GM12878 (cell line): Measurements from ENCODE around the gene WWOX. TPM values are rescaled to one million over a fixed set of nuclear protein-coding genes. Genes with fewer than 3 reads are reported as not detected.

ENCODE experiments used
- ATAC-seq: fragments of 200-7000 bp; cut with Tn5 transposase; 3 replicates; pipeline ENCODE4 v1.9.1; 2020; ENCODE audit warnings: mild to moderate bottlenecking, moderate library complexity
- BruUV-seq: library from RNA; stranded (reverse); fragments of 400-500 nt; replicated peaks from 2 replicates; lab custom pipeline; 2021; lab: Mats Ljungman, UMichigan
- CTCF ChIA-PET: fragments of 300-600 bp; sonication (Branson Sonifier 250); formaldehyde crosslinking; extraction: SDS; loops from one replicate; lab custom pipeline; 2021; ENCODE audit warnings: inconsistent platforms; lab: Yijun Ruan, JAX
- POLR2A ChIA-PET: fragments of 350-600 bp; formaldehyde crosslinking; extraction: SDS; loops from one replicate; lab custom pipeline; 2021; ENCODE audit warnings: inconsistent platforms; lab: Charles Lee
- RAD21 ChIA-PET: fragments of 300-600 bp; sonication (Branson Sonifier 250); formaldehyde crosslinking; loops from one replicate; lab custom pipeline; 2023; ENCODE audit warnings: antibody characterized with exemption; ENCODE audit not compliant: unreplicated experiment; lab: Charles Lee
- SMC1A ChIA-PET: fragments of 300-600 bp; sonication (Branson Sonifier 250); formaldehyde crosslinking; loops from one replicate; lab custom pipeline; 2023; ENCODE audit not compliant: unreplicated experiment, uncharacterized antibody; lab: Charles Lee
- DNase-seq: peaks from one replicate; pipeline ENCODE4 v3.0.0-alpha.2; 2011; ENCODE audit warnings: low read depth, low spot score
- FAIRE-seq: peaks from 3 replicates; lab custom pipeline; 2011; peaks lifted over from hg19 to GRCh38; lab: Jason Lieb, UNC
- H2AFZ ChIP-seq: 2 replicates; pipeline ENCODE4 v1.6.0; 2011; ENCODE audit warnings: low read depth, low read length, control low read depth; ENCODE audit not compliant: control insufficient read depth
- H3K27ac ChIP-seq: 2 replicates; pipeline ENCODE4 v1.5.1; 2011; ENCODE audit warnings: control low read depth; ENCODE audit not compliant: control insufficient read depth, insufficient read depth
- H3K27me3 ChIP-seq, 2 experiments: replicated peaks in 1 of 2; 2 replicates each; pipeline versions ENCODE4 v1.6.0 to v1.6.1; 2011; ENCODE audit warnings: low read length in 1 of 2; ENCODE audit not compliant: control insufficient read depth in 2 of 2, insufficient read depth in 2 of 2
- H3K36me3 ChIP-seq, 2 experiments: 2 replicates each; pipeline ENCODE4 v1.5.1; 2011; ENCODE audit warnings: low read length in 1 of 2; ENCODE audit not compliant: control insufficient read depth in 2 of 2, insufficient read depth in 2 of 2
- H3K4me1 ChIP-seq: 2 replicates; pipeline ENCODE4 v1.6.1; 2011; ENCODE audit warnings: mild to moderate bottlenecking, low read length, moderate library complexity, mixed read lengths; ENCODE audit not compliant: control insufficient read depth, insufficient read depth
- H3K4me2 ChIP-seq: 2 replicates; pipeline ENCODE4 v1.6.0; 2011; ENCODE audit warnings: control low read depth; ENCODE audit not compliant: control insufficient read depth, insufficient read depth
- H3K4me3 ChIP-seq: fragments of 200-600 bp; sonication (generic); 2 replicates; pipeline ENCODE4 v1.5.1; 2016
- H3K79me2 ChIP-seq: 2 replicates; pipeline ENCODE4 v1.6.0; 2011; ENCODE audit warnings: low read length; ENCODE audit not compliant: control insufficient read depth, insufficient read depth
- H3K9ac ChIP-seq: 2 replicates; pipeline ENCODE4 v1.8.0; 2011; ENCODE audit warnings: low read length, control low read depth, mixed read lengths; ENCODE audit not compliant: control insufficient read depth, insufficient read depth
- H3K9me3 ChIP-seq: replicated peaks from 3 replicates; pipeline ENCODE4 v1.5.1; 2011; ENCODE audit warnings: mild to moderate bottlenecking, low read length; ENCODE audit not compliant: control insufficient read depth, insufficient read depth
- H4K20me1 ChIP-seq: 2 replicates; pipeline ENCODE4 v1.6.0; 2011; ENCODE audit not compliant: control insufficient read depth, insufficient read depth
- CBX3 ChIP-seq: fragments of 200-600 bp; sonication (generic); IDR thresholded peaks from 2 replicates; pipeline ENCODE4 v1.6.1; 2016; ENCODE audit warnings: low read depth, borderline replicate concordance
- CHD4 ChIP-seq: fragments of 200-600 bp; sonication (generic); IDR thresholded peaks from 2 replicates; pipeline ENCODE4 v1.6.1; 2016; ENCODE audit warnings: mild to moderate bottlenecking
- DPF2 ChIP-seq: fragments of 450-650 bp; IDR thresholded peaks from 2 replicates; pipeline ENCODE4 v1.6.1; 2017; ENCODE audit warnings: mild to moderate bottlenecking
- ELK1 ChIP-seq: IDR thresholded peaks from 2 replicates; pipeline ENCODE4 v1.6.1; 2012; ENCODE audit warnings: low read depth, low read length, improper control_type of control experiment
- HDAC2 ChIP-seq: fragments of 200-600 bp; sonication (generic); IDR thresholded peaks from 2 replicates; pipeline ENCODE4 v1.6.1; 2017
- IRF4 ChIP-seq: IDR thresholded peaks from 2 replicates; pipeline ENCODE4 v1.6.1; 2011; ENCODE audit warnings: low read depth, low read length
- JUND ChIP-seq: IDR thresholded peaks from 2 replicates; pipeline ENCODE4 v1.6.1; 2012; ENCODE audit warnings: low read depth, mild to moderate bottlenecking, low read length, improper control_type of control experiment, moderate library complexity
- NFIC ChIP-seq: IDR thresholded peaks from 2 replicates; pipeline ENCODE4 v1.6.1; 2012; ENCODE audit warnings: low read depth, mild to moderate bottlenecking, inconsistent platforms, low read length, moderate library complexity
- NR2C1 ChIP-seq: fragments of 450-650 bp; IDR thresholded peaks from 2 replicates; pipeline ENCODE4 v1.6.1; 2017; ENCODE audit warnings: antibody characterized with exemption, mild to moderate bottlenecking, moderate library complexity
- RAD21 ChIP-seq: IDR thresholded peaks from 2 replicates; pipeline ENCODE4 v1.6.1; 2011; ENCODE audit warnings: mild to moderate bottlenecking, low read depth, low read length, moderate library complexity; ENCODE audit not compliant: insufficient read depth
- RAD51 ChIP-seq: fragments of 450-650 bp; IDR thresholded peaks from 2 replicates; pipeline ENCODE4 v1.6.1; 2016; ENCODE audit warnings: moderate library complexity, mild to moderate bottlenecking, inconsistent platforms
- ZNF274 ChIP-seq: IDR thresholded peaks from one replicate; pipeline ENCODE4 v1.8.0; 2011; ENCODE audit not compliant: insufficient read length, insufficient read depth
- WGBS: methylation state at CpG from one replicate; pipeline ENCODE4 v1.1.6; 2016; ENCODE audit warnings: low lambda C conversion rate; ENCODE audit not compliant: insufficient replicate concordance, insufficient coverage; ENCODE audit errors: missing lambda C conversion rate; 5-methylcytosine and 5-hydroxymethylcytosine counted together
- in situ Hi-C: fragments of 300-500 bp; cut with MboI; formaldehyde crosslinking; loops from 9 replicates; pipeline ENCODE4 v1.14.3; 2018; ENCODE audit warnings: mixed read lengths
- intact Hi-C: fragments of 100-400 bp; cut with micrococcal nuclease; formaldehyde crosslinking; loops from one replicate; pipeline ENCODE4 v1.14.2; 2022; ENCODE audit not compliant: unreplicated experiment
- polyA plus RNA-seq, 11 experiments: library from polyadenylated mRNA; depleted of rRNA in 4 of 11; unstranded in 6 of 11; stranded (reverse) in 5 of 11; fragments of >200 nt; fragmentation: Nextera tagmentation in 4 of 11; fragmentation: Illumina TruSeq in 1 of 11; extraction: Ambion mirVana in 4 of 11; extraction: Trizol in 1 of 11; gene quantifications; 1 replicate in 1 of 11; 2 replicates in 10 of 11; pipeline versions ENCODE4 v1.2.1 to v1.2.3, GENCODE V29; 2011 to 2016; ENCODE audit warnings: inconsistent platforms in 2 of 11, missing spikeins in 2 of 11, low read depth in 1 of 11
- total RNA-seq, 4 experiments: library from RNA; depleted of rRNA in 3 of 4; stranded (reverse); fragments of >200 nt in 3 of 4; fragmentation: Illumina TruSeq in 1 of 4; extraction: Trizol in 1 of 4; gene quantifications; 2 replicates each; pipeline versions ENCODE4 v1.2.1 to v1.2.3, GENCODE V29; 2013 to 2021

WWOX gene
- total and polyA plus RNA-seq, 10 of the 15 experiments (the other 5 are each of a cell fraction or from before 2014, with no cell fraction given): 2.8 to 24.4 (median 17.8) TPM

DNA sequence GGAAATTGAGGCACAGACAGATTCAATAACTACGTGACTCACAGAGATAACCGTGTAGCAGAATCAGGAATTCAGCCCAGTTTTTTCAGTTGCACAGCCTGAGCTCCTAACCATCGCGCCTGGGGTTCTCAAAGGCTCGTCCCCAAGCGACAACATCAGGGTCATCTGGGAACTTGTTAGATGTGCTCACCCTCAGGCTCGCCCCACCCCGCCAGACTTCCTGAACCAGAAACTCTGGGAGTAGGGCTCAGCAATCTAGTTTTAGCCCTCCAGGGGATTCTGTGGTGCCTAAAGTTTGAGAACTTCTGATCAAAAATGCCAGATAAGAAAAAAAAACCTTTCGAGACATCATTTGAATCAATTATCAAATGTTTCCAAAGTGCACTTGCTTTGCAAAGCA lies 559.8 kb downstream of the WWOX start (continued):
- TF ChIP-seq ZNF274 (no peak), HDAC2 (no peak)
- TF ChIP-seq, all 136 proteins: peak for 0

- no peaks in the 10 kb centered on the region for H3K9me3 ChIP-seq
- no peak overlapping the region for H3K4me3 ChIP-seq
- DNase-seq: no peak
- H3K4me1 ChIP-seq: no peaks in the 10 kb centered on the region
- intact Hi-C loops (no loop called here), in situ Hi-C loops (loop anchor here (10.0 kb wide), 1 partner anchor 55 kb away; no protein-coding TSS in a partner anchor)
- no peak overlapping the region for H3K27ac ChIP-seq
- ChIA-PET CTCF (no interaction called here), POLR2A (no interaction called here), RAD21 (no interaction called here), SMC1A (no interaction called here)
- no peak for FAIRE-seq
- no TSS peak for BruUV-seq
- H3K9ac ChIP-seq: no peak overlapping the region
- ATAC-seq: no peak
- H3K79me2 ChIP-seq: no peaks in the 10 kb centered on the region
- no peaks in the 10 kb centered on the region for H4K20me1 ChIP-seq
- H2AFZ ChIP-seq: no peak overlapping the region
- TF ChIP-seq IRF4: no peak
- TF ChIP-seq DPF2: no peak
- WGBS: 23% methylated on average over 3 of the region's 3 CpGs
- no peaks in the 10 kb centered on the region for H3K36me3 ChIP-seq
- H3K27me3 ChIP-seq: no peaks in the 10 kb centered on the region
- no peak overlapping the region for H3K4me2 ChIP-seq
Measured at GRCh38 chr16:78659668-78660217, 560.3 kb downstream of the WWOX start.

- 46% methylated on average over 1 of the region's 1 CpG for WGBS
- Histone ChIP-seq H3K27ac (no peak overlapping the region), H3K36me3 (no peaks in the 10 kb centered on the region), H3K4me1 (no peaks in the 10 kb centered on the region), H2AFZ (no peak overlapping the region), H4K20me1 (no peaks in the 10 kb centered on the region), H3K27me3 (no peaks in the 10 kb centered on the region), H3K9ac (no peak overlapping the region), H3K9me3 (no peaks in the 10 kb centered on the region), H3K4me2 (no peak overlapping the region), H3K79me2 (no peaks in the 10 kb centered on the region), H3K4me3 (no peak overlapping the region)
- no peak for DNase-seq
- TF ChIP-seq RAD51: no peak
- TF ChIP-seq CBX3: no peak
- no peak for TF ChIP-seq RAD21
- TF ChIP-seq NFIC: no peak
- TF ChIP-seq JUND: no peak
- TF ChIP-seq NR2C1: no peak
- TF ChIP-seq ELK1: no peak
- no peak for TF ChIP-seq CHD4
- in situ Hi-C loops (no loop called here), intact Hi-C loops (no loop called here)
- BruUV-seq: no TSS peak
- ChIA-PET RAD21 (no interaction called here), POLR2A (no interaction called here), CTCF (no interaction called here), SMC1A (no interaction called here)
- FAIRE-seq: no peak
- no peak for ATAC-seq
Measured at GRCh38 chr16:78660795-78661194, 561.3 kb downstream of the WWOX start.
